GM10266 (cell line): ENCODE data around the gene SLC43A3.

Experiments
- DNase-seq: peaks from one replicate; pipeline ENCODE4 v3.0.0; 2012; ENCODE audit errors: extremely low spot score
- CTCF ChIP-seq: IDR thresholded peaks from 2 replicates; pipeline ENCODE4 v1.5.1; 2012; ENCODE audit warnings: mild to moderate bottlenecking, low read depth; ENCODE audit not compliant: control insufficient read depth, insufficient read depth; ENCODE audit errors: missing control alignments

The SLC43A3 gene

GRCh38 chr11:57463671-57464538, 37.0 kb upstream of the SLC43A3 start:
- DNase-seq: no peak
- no peak for TF ChIP-seq CTCF

DNA sequence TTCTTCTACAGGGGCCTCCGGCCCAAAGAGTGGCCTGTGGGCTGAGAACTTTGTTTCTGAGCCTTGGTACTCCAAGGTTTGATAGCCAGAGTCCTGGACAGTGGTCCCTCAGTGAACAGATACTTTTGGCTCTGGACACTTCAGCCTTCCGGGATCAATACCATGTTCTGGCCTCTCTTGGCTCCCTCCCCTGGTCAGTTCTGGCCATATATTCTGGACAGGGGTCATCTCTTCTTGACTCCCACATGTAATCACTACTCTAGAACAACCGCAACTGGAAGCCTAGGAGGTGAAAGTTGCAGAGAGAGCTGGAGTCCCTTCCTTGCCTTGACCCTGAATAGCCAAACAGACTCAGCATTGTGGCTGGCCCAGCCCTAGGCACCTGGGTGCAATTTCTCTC, 35.7 kb upstream of the SLC43A3 start:
- no peak for TF ChIP-seq CTCF
- no peak for DNase-seq

DNA sequence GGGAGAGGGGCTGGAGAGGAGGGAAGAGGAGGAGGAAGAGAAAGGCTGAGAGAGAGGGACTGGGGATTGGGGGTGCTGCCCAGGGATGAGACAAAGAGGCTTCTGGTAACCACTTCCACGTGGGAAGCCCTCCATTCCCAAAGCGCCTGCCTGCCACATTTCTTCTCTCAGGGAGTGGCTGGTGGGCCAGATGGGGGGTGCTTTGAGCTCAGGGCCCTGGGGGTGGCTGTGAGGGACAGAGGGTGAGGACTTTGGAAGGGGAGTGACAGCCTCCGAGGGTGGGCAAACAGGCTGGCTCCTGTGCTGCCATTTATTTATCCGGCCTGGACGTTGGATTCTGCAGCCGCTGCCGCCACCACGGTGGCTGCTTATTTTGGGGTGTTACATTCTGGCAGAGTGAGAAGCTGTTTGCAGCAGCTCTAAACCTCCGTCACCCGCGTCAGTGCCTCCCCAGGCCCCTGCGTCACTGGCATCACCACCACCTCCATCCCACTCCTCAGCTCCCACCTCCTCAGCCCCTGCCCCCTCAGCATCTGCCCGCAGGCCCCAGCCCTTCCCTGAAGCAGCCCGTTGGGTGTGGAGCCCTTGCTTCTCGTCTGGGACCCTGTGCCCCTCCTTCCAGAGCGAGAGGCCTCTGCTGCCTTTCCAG, 35.0 kb upstream of the SLC43A3 start:
- no peak for DNase-seq
- TF ChIP-seq CTCF: no peak

DNA sequence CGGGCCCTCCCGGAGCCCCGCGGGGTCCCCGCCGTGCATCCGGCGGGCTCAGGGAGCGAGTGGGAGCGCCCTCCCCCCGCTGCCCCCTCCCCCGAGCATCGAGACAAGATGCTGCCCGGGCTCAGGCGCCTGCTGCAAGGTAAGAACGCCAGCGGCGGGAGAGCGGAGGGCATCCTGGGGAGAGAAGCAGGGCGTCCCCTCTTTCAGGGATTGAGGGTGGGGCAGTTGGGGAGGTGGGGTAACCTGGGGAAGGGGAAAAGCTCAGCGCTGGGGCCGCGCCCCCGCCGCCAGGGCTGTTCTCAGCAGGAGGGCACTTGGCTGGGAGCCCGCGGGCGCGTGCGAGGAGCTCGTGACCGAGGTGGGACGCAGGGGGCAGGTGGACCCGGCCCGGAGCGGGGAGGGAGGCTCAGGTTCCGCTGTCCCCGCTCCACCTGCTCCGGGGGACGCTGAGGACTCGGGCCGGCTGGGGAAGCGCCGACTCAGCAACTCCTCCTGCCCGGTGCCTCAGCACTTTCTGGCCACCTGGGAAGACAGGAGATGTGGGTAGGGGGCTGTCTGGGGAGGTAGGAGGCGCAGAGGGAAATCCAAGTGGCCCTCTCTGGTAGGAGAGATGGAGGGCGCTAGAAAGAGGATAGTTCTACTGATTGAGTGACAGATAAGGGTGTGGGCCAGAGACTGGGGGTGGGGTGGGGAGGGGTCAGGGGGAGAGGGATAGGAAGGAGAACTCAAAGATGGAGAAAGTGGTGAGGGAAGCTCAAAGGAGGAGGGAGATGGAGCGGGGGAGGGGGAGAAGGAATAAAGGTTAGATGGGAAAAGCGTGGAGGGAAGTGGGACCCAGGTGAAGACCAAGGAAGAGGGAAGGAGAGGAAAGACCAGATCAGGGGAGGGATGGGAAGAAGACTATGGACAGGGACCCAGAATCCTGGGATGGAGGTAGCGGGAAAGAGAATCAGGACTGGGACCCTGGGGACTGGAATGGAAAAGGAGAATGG, 34.1 kb upstream of the SLC43A3 start:
- DNase-seq: no peak
- no peak for TF ChIP-seq CTCF

DNA sequence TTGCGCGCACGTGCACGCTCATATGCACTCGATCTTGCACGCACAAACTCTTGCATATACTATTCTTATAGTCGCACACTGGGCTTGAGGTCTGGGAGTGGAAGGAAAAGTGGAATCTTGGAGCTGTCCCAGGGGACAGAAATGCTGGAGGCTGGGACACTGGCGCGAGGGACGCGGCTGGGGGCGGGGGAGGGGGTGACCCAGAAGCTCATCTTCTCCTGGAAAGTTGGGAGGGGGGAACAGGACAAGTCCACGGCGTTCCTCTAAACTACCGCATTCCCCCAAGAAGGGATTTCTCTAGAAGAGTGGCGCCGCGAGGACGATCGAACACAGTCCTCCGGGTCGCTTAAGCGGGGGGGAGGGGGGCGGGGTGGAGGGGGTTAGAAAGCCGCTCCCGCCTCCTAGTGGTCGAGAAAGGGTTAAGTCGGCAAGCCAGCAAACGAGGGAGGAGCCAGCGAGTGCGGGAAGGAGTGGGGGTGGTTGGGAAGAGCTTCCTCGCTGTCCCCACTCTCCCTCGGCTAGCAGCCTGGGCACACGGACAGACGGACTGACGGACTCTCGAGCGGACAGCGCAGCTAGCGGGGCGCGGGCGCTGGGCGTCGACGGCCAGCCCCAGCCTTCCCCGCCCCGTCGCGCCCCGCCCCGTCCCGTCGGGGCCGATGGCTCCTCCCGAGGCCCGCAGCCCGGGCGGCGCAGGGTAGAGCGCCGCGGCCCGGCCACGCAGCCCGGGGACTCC, 33.3 kb upstream of the SLC43A3 start, which contains the start of gene RTN4RL2:
Gene RTN4RL2, plus strand, starts transcription at position 507 of the 736 bp plus-strand sequence. CDS start 338 bp downstream, outside the sequence.
- peak; percentile 50 for TF ChIP-seq CTCF
- peak; percentile 89 for DNase-seq
